Measurements from ENCODE around the gene ELAVL2. TPM values are rescaled to one million over a fixed set of nuclear protein-coding genes. Genes with fewer than 3 reads are reported as not detected.

ELAVL2 gene
- total RNA-seq, 1 donor from 2014 or later, result 384 TPM

DNA sequence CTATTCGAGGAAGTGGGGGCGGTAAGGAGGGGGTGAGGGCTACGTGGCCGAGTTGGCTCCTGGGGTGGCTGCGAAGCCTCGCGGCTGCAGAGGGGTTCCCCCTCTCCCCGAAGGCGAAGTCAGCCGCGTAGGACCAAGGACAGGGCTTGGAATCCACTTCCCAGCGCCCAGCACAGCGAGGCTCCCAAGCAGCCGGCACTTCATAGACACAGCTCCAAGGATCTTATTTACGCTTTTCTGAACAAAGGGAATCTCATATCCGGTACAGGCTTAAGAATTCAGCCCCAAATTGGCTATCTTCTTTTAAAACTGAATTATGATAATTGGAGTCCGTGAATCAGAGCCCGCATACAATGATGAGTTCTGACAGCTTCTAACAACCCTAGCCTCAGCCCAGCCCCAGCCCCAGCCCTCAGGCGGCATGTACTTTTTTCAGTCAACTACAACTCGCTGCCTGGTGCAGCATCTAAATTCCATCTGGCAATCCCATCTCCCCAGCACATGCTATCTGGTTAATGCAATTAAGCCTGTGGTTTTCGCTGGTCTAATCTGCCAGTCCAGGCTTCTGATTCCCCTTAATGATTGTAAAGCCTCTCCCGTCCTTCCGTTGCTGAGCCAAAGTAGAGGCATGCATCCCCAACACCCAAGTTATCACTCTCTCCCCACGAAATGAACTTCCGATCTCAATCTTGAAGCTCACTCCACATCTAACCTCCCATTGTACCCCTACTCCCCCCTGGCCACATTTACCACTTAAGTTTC, 1.0 kb downstream of the ELAVL2 start:
- H3K4me1 Mint-ChIP-seq (ENCODE audit: low read depth, unreplicated experiment), result peaks cover 11% of the 10 kb centered on the region
- H3K9me3 Mint-ChIP-seq (ENCODE audit: unreplicated experiment), result peaks cover 20% of the 10 kb centered on the region
- peaks cover 16% of the 10 kb centered on the region for H3K27me3 Mint-ChIP-seq (ENCODE audit: unreplicated experiment)
- H3K27ac Mint-ChIP-seq (ENCODE audit: unreplicated experiment), result no peak overlapping the region
- TF ChIP-seq, protein P1, sequence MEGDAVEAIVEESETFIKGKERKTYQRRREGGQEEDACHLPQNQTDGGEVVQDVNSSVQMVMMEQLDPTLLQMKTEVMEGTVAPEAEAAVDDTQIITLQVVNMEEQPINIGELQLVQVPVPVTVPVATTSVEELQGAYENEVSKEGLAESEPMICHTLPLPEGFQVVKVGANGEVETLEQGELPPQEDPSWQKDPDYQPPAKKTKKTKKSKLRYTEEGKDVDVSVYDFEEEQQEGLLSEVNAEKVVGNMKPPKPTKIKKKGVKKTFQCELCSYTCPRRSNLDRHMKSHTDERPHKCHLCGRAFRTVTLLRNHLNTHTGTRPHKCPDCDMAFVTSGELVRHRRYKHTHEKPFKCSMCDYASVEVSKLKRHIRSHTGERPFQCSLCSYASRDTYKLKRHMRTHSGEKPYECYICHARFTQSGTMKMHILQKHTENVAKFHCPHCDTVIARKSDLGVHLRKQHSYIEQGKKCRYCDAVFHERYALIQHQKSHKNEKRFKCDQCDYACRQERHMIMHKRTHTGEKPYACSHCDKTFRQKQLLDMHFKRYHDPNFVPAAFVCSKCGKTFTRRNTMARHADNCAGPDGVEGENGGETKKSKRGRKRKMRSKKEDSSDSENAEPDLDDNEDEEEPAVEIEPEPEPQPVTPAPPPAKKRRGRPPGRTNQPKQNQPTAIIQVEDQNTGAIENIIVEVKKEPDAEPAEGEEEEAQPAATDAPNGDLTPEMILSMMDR (IDR thresholded peaks at IDR 0.05; ENCODE audit: partially characterized antibody, unreplicated experiment), result no peak
- no peak overlapping the region for H3K4me3 Mint-ChIP-seq (ENCODE audit: unreplicated experiment)
- no peaks in the 10 kb centered on the region for H3K36me3 Mint-ChIP-seq (ENCODE audit: unreplicated experiment)
- DNase-seq, result peak; percentile 57

DNA sequence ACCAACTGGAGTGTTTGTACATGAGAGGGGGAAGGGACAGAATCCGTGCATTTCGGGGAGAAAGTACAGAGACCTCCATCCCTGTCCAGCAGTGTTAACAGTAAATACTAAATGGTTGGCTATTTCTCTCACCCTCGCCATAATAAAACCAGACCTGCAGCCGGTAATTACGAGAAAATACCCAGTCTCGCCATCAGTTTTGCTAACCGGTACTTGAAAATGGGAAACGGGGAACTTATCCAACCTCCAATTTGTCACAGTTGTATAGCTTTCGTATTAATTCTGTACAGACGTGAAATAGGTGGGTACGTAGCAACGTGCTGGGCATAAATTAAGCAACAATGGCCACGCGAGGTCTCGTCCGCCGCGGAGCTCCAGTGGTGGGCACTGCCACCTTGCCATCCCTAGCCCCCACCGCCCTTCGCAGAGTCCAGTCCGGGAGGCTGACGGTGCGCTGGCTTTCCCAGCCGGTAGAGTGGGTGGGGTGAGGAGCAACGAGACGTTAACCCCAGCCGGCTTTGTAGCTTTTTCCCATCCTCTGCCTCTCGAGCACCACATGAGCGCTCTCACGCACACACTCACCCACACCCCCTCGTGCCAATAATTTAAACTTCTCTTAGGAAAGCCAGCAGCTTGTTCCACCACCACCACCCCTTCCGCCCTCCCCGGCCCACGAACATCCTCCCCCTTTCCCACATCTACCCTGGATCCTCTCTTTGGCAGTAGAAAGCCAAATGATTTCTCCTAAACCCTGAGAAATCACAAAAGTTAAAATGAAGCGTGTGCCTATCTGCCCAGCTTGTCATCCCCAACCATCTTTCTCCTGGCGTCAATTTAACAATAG, 1.8 kb downstream of the ELAVL2 start:
- TF ChIP-seq, protein P1 (IDR thresholded peaks at IDR 0.05; ENCODE audit: partially characterized antibody, unreplicated experiment), result no peak
- Mint-ChIP-seq H3K4me3 (ENCODE audit: unreplicated experiment) (no peak overlapping the region), H3K4me1 (ENCODE audit: low read depth, unreplicated experiment) (peaks cover 11% of the 10 kb centered on the region)

DNA sequence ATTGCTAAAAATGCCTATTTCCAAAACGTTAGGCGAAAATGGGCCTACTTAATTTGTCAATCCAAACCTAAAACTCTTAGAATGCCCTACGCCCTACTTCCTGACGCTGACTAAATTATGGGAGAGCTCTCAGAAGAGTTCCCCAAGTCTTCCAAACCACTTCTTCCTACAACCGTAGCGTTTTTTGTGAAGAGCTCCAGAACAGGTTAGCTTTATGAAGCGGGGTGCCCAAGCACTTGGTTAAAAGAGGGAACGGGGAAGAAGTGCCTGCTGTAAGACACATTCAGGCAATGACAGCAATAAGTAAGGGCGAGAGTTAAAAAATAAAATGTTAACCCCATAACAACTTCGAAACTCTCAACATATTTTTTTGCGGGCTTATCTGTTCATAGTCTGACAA, 2.8 kb downstream of the ELAVL2 start:
- Mint-ChIP-seq H3K27ac (ENCODE audit: unreplicated experiment) (no peak overlapping the region), H3K9me3 (ENCODE audit: unreplicated experiment) (peaks cover 20% of the 10 kb centered on the region), H3K36me3 (ENCODE audit: unreplicated experiment) (no peaks in the 10 kb centered on the region), H3K4me1 (ENCODE audit: low read depth, unreplicated experiment) (peaks cover 18% of the 10 kb centered on the region), H3K4me3 (ENCODE audit: unreplicated experiment) (no peak overlapping the region), H3K27me3 (ENCODE audit: unreplicated experiment) (peaks cover 26% of the 10 kb centered on the region)
- TF ChIP-seq, protein P1 (IDR thresholded peaks at IDR 0.05; ENCODE audit: partially characterized antibody, unreplicated experiment), result no peak
- DNase-seq, result no peak

More for the DNA sequence above, 1.8 kb downstream of the ELAVL2 start:
- peak; percentile 47 for DNase-seq
- peaks cover 22% of the 10 kb centered on the region for H3K27me3 Mint-ChIP-seq (ENCODE audit: unreplicated experiment)
- no peaks in the 10 kb centered on the region for H3K36me3 Mint-ChIP-seq (ENCODE audit: unreplicated experiment)
- no peak overlapping the region for H3K27ac Mint-ChIP-seq (ENCODE audit: unreplicated experiment)
- H3K9me3 Mint-ChIP-seq (ENCODE audit: unreplicated experiment), result peaks cover 20% of the 10 kb centered on the region

DNA sequence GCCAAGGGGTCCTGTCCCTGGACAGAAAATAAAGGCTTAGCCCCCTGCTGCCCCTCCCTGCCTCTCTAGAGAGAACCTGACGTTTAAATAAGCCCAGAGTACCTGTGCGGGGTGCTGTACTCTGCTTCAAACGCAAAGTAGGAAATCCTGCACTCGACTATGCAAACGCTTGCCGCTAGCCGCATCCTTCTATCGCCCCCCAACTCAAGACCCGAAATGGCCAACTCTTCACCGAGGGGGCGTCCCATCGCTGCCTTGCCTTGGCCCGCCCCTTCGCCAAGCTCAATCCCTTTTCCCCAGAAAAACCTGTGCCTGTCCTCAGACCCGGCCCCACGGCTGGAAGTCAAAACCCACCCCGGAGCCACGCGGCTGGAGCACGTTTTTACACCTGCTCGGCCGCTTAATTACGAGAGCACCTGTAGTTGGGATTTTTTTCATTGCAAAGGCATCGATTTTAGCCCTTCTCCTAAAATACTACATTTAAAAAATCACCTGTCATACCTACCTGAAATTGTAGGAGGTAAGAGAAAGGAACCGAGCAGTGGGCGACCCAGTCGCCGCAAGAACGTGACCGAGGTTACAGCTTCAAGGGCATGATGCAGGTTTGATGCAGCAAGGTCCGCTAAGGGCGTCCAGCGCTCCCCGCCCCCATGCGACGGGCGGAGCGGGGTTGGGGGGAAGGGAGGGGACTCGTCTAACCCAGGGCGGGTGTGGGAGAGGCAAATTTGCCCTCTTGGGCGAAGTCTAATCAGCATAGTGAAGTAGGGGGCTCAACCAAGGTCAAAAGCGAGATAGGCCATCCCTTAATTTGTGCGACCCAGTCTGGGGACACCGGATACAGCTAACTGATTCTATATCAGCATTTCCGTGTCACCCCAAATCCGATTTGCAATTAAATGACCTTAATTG, 3.5 kb downstream of the ELAVL2 start:
- TF ChIP-seq, protein P1 (IDR thresholded peaks at IDR 0.05; ENCODE audit: partially characterized antibody, unreplicated experiment), result no peak
- H3K27ac Mint-ChIP-seq (ENCODE audit: unreplicated experiment), result no peak overlapping the region
- peaks cover 21% of the 10 kb centered on the region for H3K4me1 Mint-ChIP-seq (ENCODE audit: low read depth, unreplicated experiment)
- H3K36me3 Mint-ChIP-seq (ENCODE audit: unreplicated experiment), result no peaks in the 10 kb centered on the region
- H3K27me3 Mint-ChIP-seq (ENCODE audit: unreplicated experiment), result peaks cover 26% of the 10 kb centered on the region
- peaks cover 20% of the 10 kb centered on the region for H3K9me3 Mint-ChIP-seq (ENCODE audit: unreplicated experiment)
- no peak overlapping the region for H3K4me3 Mint-ChIP-seq (ENCODE audit: unreplicated experiment)
- DNase-seq, result peak; percentile 71
